Hepatocyte (in vitro differentiated cells): ENCODE measurements around the gene SIDT2. TPM values are rescaled to one million over a fixed set of nuclear protein-coding genes. Genes with fewer than 3 reads are reported as not detected.

Source experiments
- DNase-seq: peaks from one replicate; pipeline ENCODE4 v3.0.0-alpha.2; 2016; ENCODE audit warnings: low spot score
- H2AFZ ChIP-seq: fragments of 200-600 bp; sonication (generic); 2 replicates; pipeline ENCODE4 v1.6.0; 2016; ENCODE audit warnings: antibody characterized with exemption, mild to moderate bottlenecking
- H3K27ac ChIP-seq: fragments of 200-600 bp; sonication (generic); 2 replicates; pipeline ENCODE4 v1.5.1; 2016; ENCODE audit warnings: mild to moderate bottlenecking
- H3K27me3 ChIP-seq: fragments of 200-600 bp; sonication (generic); 2 replicates; pipeline ENCODE4 v1.6.1; 2016
- H3K36me3 ChIP-seq: fragments of 200-600 bp; sonication (generic); replicated peaks from 2 replicates; pipeline ENCODE4 v1.5.1; 2016; ENCODE audit warnings: low read depth; ENCODE audit not compliant: insufficient read depth
- H3K4me1 ChIP-seq: fragments of 200-600 bp; sonication (generic); 2 replicates; pipeline ENCODE4 v1.5.1; 2016; ENCODE audit warnings: mild to moderate bottlenecking, moderate library complexity; ENCODE audit not compliant: insufficient read depth
- H3K4me2 ChIP-seq: fragments of 200-600 bp; sonication (generic); 2 replicates; pipeline ENCODE4 v1.6.0; 2016
- H3K4me3 ChIP-seq: fragments of 200-600 bp; sonication (generic); 2 replicates; pipeline ENCODE4 v1.5.1; 2016; ENCODE audit warnings: mild to moderate bottlenecking
- H3K79me2 ChIP-seq: fragments of 200-600 bp; sonication (generic); 2 replicates; pipeline ENCODE4 v1.6.0; 2017; ENCODE audit warnings: mild to moderate bottlenecking
- H3K9me2 ChIP-seq: fragments of 200-600 bp; sonication (generic); replicated peaks from 2 replicates; pipeline ENCODE4 v1.6.0; 2017; ENCODE audit warnings: mild to moderate bottlenecking; ENCODE audit not compliant: insufficient read depth
- H3K9me3 ChIP-seq: fragments of 200-600 bp; sonication (generic); 2 replicates; pipeline ENCODE4 v1.5.1; 2016; ENCODE audit warnings: low read depth, mild to moderate bottlenecking
- H4K20me1 ChIP-seq: fragments of 200-600 bp; sonication (generic); 2 replicates; pipeline ENCODE4 v1.6.0; 2016; ENCODE audit warnings: mild to moderate bottlenecking; ENCODE audit not compliant: insufficient read depth, poor library complexity, severe bottlenecking
- CTCF ChIP-seq: fragments of 200-600 bp; sonication (generic); IDR thresholded peaks from 2 replicates; pipeline ENCODE4 v1.5.1; 2016; ENCODE audit warnings: antibody characterized with exemption, mild to moderate bottlenecking; ENCODE audit not compliant: poor library complexity
- EZH2 ChIP-seq: fragments of 200-600 bp; sonication (generic); IDR thresholded peaks from 2 replicates; pipeline ENCODE4 v1.6.1; 2016; ENCODE audit warnings: antibody characterized with exemption, mild to moderate bottlenecking, borderline replicate concordance
- EZH2phosphoT487 ChIP-seq: fragments of 200-600 bp; sonication (generic); IDR thresholded peaks from one replicate; pipeline ENCODE4 v1.6.1; 2018; ENCODE audit warnings: antibody characterized with exemption, mild to moderate bottlenecking, low read depth, moderate library complexity; ENCODE audit not compliant: unreplicated experiment, severe bottlenecking
- WGBS: methylation state at CpG from one replicate; pipeline ENCODE4 v1.1.6; 2016; ENCODE audit warnings: low lambda C conversion rate; ENCODE audit errors: missing lambda C conversion rate; 5-methylcytosine and 5-hydroxymethylcytosine counted together
- polyA plus RNA-seq: library from polyadenylated mRNA; unstranded; fragments of >200 nt; fragmentation: Nextera tagmentation; extraction: Ambion mirVana; gene quantifications from 2 replicates; pipeline ENCODE4 v1.2.1, GENCODE V29; 2016
- total RNA-seq: library from RNA; depleted of rRNA; stranded (reverse); fragments of >200 nt; gene quantifications from 2 replicates; pipeline ENCODE4 v1.2.3, GENCODE V29; 2014

SIDT2 gene
- total and polyA plus RNA-seq, 2 experiments from 2014 or later, result 16.7 to 27.1 TPM

DNA sequence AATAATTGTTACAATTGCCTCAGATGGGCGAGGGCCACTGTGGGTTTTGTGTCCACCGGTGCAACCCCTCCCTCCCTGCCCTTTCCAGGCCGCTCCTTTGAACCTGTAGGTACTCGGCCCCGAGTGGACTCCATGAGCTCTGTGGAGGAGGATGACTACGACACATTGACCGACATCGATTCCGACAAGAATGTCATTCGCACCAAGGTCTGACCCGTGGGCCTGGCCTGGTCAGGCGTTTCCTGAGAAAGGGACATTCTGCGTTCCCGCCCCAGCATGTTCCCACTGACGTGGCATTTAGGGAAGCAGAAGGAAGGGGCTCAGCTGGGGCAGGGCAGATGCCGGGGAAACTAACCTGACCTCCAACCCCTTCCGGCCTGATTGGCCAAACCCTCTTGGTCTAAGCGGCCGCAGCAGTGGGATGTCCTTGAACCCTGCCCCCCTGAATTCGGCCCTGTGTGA is 10.1 kb downstream of the SIDT2 start:
- H3K27me3 ChIP-seq, result no peaks in the 10 kb centered on the region
- H2AFZ ChIP-seq, result no peak overlapping the region
- no peak for DNase-seq
- no peak overlapping the region for H3K27ac ChIP-seq
- WGBS, result 92% methylated on average over 18 of the region's 20 CpGs
- H3K36me3 ChIP-seq, result no peaks in the 10 kb centered on the region
- no peaks in the 10 kb centered on the region for H3K79me2 ChIP-seq
- no peak overlapping the region for H3K4me2 ChIP-seq
- H3K4me1 ChIP-seq, result no peaks in the 10 kb centered on the region
- no peaks in the 10 kb centered on the region for H4K20me1 ChIP-seq
- H3K9me2 ChIP-seq, result no peaks in the 10 kb centered on the region
- no peak overlapping the region for H3K4me3 ChIP-seq
- TF ChIP-seq EZH2 (no peak), EZH2phosphoT487 (no peak), CTCF (no peak)
- H3K9me3 ChIP-seq, result no peaks in the 10 kb centered on the region

DNA sequence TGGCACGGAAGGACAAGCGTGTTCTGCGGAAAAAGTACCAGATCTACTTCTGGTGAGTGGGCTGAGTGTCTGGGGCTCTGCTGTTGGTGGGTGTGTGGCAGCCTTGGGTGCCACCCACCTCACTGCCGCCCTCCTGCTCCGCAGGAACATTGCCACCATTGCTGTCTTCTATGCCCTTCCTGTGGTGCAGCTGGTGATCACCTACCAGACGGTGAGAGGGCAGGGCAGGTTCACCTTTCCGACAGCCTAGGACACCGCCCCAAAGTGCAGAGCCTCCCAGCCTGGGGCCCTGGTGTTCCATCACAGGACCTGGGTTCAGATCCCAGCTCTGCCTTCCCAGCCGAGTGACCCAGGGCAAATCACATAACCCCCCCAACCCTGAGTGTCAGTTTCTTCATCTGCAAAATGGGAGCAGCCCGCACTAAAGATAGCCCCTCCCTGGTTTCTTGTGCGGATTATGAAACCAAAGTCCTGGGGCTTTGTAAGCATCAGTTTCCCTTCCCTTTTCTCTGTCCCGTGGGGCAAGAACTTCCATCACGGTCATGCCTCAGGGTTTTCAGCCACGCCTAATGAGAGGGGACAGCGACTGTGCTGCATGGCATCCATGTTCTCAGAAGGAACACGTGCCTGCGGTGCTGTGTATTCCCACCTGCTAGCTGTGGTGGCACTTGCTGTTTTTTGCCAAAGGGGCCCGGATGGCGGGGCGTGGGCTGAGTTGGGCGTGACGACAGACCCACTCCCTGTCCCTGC is 10.8 kb downstream of the SIDT2 start:
- Histone ChIP-seq H3K27ac (no peak overlapping the region), H3K79me2 (no peaks in the 10 kb centered on the region), H3K9me3 (no peaks in the 10 kb centered on the region), H3K27me3 (no peaks in the 10 kb centered on the region), H3K4me3 (no peak overlapping the region), H3K9me2 (no peaks in the 10 kb centered on the region), H3K4me2 (no peak overlapping the region), H2AFZ (no peak overlapping the region), H3K36me3 (no peaks in the 10 kb centered on the region), H4K20me1 (no peaks in the 10 kb centered on the region), H3K4me1 (no peaks in the 10 kb centered on the region)
- no peak for DNase-seq
- 97% methylated on average over 22 of the region's 22 CpGs for WGBS
- TF ChIP-seq CTCF (no peak), EZH2 (no peak), EZH2phosphoT487 (no peak)

- Histone ChIP-seq H3K27me3 (no peaks in the 10 kb centered on the region), H3K9me3 (no peaks in the 10 kb centered on the region), H3K4me1 (no peaks in the 10 kb centered on the region), H4K20me1 (no peaks in the 10 kb centered on the region), H3K9me2 (no peaks in the 10 kb centered on the region), H3K36me3 (no peaks in the 10 kb centered on the region), H3K4me2 (no peak overlapping the region), H3K79me2 (no peaks in the 10 kb centered on the region), H2AFZ (no peak overlapping the region), H3K4me3 (no peak overlapping the region), H3K27ac (no peak overlapping the region)
- 96% methylated on average over 7 of the region's 8 CpGs for WGBS
- TF ChIP-seq EZH2phosphoT487, result no peak
- no peak for TF ChIP-seq EZH2
- TF ChIP-seq CTCF, result no peak
- no peak for DNase-seq
Measured at GRCh38 chr11:117189941-117190544, 11.5 kb downstream of the SIDT2 start.
